HG03280 (cell line): ENCODE data around the gene ABHD2.

ENCODE experiments used
- ATAC-seq: cut with Tn5 transposase; IDR thresholded peaks from one replicate; pipeline ENCODE4 v1.9.1; 2021; ENCODE audit warnings: mild to moderate bottlenecking, moderate library complexity; ENCODE audit not compliant: unreplicated experiment

Gene ABHD2

DNA sequence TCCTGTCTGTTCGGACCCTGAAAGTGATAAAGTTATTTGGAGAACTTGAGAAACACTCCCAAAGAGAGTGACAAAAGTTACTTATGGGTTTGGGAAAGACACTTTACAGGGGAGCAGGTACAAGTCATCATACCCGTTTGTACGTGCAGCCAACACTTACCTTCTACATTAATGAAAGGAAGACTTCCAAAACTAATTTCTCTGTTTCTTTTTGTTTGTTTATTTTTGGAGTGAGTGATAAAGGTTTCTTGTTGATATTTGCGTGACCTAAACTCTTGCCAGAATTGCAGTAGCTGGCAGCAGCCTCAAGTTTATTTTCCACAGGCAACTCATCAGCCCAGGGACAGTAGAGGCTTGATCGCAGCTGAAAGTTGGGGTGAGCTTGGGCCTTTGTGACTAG lies 8.4 kb downstream of the ABHD2 start:
- no peak for ATAC-seq

DNA sequence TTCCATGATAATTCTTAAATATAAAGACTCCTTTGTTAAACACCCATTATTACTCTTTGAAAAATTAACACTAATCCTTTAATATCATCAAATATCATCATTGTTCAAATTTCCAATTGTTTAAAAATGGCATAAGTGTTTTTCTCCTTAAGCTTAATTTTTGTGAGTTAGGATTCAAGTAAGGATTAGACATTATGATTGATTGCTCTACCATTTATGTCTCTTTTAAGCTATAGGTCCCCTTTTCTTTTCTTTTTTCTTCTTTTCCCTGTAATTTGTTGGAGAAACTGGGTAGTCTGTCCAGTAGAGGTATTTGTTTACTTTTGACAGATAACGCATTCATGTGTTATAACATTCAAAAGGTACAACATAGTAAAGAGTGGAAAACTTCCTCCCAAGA lies 9.1 kb downstream of the ABHD2 start:
- ATAC-seq: no peak

DNA sequence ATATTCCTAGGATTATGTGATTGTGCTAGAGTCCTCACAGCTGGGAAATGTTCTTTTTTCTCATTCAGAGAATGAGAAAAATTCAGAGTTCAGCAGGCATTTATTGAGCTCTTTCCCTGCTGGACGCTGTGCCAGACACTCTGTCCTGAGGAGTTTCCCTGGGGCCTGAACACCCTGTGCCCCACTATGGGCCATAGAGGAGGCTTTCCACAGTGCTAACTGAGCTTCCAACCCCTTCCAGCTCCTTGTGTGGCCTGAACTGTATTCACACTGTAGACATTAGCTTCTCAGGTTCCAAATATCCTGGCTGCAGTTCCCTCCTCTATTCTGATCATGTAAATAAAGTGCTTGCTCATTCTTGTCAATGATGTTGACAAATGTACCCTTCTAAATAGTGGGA lies 10.0 kb downstream of the ABHD2 start:
- ATAC-seq: no peak

DNA sequence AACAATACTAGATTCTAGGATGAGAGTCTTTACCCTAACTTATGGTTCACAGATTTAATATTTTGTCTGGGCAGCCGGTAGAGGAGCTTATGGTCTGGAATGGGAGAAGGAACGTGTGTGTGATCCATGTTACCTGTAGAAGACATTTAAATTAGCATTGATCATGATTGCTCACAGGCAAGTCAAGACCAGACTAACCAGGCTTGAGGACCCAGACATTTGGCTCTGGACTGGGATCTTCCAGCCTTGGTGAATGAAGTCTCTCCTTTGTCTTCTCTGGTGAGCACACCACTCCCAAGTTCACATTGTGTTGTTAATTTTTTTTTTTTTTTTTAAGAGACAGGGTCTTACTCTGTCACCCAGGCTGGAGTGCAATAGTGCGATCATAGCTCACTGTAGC lies 11.7 kb downstream of the ABHD2 start:
- no peak for ATAC-seq

DNA sequence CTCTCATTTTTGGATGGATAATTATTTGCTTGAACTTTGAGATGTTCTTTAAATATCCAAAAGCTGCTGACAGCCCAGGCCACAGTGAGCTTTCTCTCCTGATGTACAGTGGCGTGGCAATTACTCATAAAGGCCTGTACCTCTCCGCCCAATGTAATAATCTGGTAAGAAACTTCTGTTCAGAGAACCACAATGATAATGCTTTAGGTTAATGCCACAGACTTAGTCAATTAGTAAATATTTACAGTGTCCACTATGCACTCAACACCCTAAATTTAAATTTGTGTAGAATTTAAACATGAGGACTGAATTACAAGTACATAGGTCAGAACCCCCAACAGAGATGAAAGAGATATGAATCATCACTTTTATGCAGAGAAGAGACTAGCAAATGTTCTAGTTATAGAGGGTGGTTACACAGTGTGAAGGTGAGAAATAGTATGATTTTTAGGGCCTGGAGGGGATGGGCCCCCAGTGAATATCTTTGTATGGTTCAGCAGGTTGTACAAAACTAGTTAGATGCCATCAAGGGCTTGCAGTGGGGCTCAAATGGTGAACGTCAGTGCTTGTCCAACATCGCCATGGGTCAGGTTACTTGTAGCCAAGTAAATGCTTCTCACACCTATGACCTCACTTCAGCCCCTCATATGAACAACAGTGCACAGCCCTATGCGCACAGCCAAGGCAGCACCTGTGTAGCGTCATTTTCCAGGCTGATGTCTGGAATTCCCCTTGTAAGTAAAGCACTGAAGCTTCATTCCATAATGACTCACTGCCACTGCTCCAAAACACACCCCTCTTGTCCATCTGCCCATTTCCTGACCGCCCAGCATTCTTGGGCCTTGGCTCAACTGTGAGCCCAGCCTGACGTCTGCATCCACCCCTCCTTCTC lies 13.3 kb downstream of the ABHD2 start:
- no peak for ATAC-seq

DNA sequence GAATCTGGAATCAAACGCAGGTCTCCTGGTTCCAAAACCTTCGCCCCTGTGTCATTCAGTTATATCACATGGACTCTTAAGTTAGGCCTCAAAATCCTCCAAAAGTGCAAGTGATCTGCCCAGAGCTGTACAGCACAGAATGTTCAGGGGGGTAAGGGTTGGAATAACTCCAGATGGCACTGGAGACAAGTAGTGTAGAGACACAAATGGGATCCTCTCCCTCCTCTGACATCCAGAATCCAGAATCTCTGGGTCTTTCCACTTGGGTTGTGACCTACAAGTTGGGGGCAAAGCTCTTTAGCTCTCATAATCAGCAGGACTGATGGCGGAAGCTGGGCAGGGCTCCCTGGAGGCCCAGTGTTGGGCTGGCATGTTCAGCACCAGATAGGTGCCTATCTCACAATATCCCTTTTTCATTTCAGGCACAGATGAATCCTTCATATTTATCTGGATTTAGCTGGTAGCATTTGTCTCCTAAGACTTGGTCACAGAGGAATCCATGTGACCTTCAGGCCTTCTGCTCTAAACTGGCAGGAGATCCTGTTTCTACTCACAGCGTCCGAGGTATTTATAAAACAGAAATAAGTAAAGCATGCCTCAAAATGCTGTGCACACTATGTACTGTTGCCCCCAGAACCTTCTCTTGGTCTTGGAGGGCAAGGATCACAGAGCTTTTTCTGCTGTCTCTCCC lies 15.4 kb downstream of the ABHD2 start:
- ATAC-seq: no peak

DNA sequence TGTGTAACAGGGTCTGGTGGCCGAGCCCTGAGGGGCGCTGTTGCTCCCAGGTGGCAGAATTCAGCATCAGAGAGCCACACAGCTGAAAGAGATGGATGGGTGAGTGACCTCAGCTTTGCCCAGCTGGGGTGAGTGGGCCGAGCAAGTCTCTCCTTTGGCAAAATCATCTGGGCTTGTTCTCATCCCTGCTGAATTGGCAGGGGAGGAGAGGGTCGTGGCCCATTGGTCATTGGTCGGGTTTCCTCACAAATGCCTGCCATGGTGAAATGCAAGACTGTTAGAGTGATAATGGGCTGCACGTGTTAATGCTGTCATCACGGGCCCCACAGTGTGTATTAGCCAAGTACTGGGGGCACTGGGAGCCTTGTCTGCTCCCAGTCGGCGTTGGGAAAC lies 15.9 kb downstream of the ABHD2 start:
- ATAC-seq: no peak

DNA sequence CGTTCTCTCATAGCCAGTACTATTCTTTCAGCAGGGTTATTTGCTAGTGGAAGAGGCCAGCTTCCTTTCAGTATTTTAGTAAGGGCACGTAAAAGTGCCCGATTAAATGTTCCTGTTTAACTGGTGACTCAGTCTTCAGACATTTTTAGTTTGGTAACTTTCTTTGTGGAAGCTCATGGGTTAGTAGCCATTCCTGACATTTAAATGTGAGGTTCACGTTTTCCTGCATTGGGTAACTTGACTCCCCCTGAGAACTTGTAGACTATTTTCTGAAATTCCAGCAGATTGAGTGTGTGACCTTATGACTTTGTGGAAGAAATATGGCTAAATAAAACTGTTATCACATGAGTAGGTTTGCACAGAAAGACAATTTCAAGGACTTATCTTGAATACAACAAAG lies 16.9 kb downstream of the ABHD2 start:
- no peak for ATAC-seq

DNA sequence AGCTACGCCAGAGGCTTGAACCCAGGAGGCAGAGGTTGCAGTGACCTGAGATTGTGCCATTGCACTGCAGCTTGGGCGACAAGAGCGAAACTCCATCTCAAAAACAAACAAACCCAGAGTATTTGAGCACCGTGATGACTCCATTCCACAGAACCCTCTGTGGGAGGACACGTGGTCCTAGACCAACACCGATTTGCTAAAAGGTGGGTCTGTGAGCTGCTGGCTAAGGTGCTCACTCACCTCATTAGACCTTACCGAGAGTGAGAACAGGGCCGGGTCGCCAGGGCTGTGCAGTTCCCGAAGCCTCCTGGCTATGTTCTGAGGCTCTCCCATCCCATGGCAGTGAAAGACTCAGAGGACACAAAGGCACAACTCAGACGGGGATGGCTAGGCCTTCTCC lies 17.9 kb downstream of the ABHD2 start:
- ATAC-seq: no peak

DNA sequence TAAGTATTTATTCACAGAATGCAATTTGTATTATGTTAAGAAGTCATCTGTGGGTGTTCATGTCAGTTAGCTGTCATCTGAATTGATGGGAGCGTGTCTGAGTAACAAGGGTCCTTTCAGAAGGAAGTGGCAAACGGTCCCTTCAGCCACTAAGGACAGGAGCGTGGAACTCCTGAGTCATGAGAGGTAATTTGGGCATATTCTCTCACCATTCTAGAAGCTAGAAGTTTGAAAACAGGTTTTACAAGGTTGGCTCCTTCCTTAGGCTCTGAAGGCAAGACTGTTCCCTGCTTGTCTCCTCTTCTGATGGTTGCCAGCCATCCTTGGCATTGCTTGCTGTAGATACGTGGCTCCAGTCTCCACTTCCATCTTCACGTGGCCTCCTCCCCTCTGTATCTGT lies 19.7 kb downstream of the ABHD2 start:
- ATAC-seq: no peak

DNA sequence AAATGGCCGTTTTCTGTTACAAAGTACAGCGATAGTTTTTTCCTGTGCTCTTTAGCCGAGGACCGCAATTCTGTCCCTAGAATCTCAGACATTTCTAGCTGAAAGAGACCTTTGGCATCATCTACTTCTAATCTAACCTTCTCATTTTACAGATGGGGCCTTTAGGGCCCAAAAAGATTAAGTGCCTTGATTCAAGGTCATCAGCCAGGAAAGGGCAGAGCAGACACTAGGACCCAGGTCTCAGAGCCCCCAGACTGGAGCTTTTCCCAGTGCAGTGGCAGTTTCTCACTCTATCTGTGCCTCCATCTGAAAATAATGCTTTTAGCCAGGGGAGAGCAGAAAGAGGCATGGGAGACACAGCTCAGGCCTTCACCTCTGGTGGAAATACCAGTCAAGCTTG lies 20.6 kb downstream of the ABHD2 start:
- ATAC-seq: no peak

DNA sequence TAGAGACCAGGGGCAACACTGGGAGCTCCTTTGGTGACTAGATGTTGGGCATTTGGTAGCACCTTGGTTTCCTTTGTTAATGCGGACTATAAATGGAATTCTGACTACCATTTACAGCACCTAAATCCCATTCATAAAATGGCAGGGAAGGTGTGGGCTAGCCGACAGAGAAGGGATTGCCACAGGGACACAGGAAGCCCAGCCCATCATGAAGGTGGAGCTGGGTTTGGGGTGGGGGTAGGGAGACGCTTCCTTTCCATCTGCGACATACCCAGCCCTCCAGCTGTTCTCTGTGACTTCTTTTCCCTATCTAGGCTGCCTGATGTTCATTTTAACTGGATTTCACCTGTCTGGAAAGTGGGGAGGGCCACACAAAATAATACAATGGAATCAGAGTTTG lies 21.0 kb downstream of the ABHD2 start:
- ATAC-seq: no peak

DNA sequence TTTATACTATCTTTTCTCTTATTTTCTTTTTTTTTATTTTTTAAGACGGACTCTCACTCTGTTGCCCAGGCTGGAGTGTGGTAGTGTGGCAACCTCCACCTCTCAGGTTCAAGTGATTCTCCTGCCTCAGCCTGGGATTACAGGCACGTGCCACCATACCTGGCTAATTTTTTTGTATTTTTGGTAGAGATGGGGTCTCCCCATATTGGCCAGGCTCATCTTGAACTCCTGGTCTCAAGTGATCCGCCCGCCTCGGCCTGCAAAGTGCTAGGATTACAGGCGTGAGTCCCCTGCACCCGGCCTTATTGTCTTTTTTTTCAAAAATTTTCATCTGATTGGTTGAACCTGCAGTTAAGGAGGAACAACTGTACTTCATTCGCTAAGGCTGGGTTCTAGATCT lies 21.8 kb downstream of the ABHD2 start:
- no peak for ATAC-seq

DNA sequence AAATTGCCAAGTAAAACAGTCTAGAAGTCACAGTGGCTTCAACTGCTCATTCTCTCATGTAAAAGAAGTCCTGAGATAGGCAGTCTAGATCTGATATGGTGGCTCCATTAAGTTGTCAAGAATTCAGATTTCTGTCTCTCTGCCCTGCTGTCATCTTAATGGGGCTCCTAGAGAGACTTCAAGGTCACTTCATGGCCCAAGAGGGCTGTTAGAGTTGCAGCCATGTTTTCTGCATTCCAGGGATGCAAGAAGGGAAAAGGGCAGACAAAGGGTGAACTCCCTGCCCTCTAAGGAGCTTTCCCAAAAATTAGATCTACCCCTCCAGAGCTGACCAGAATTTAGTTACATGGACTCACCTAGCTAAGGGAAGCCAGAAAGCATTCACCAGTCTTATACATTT lies 23.1 kb downstream of the ABHD2 start:
- ATAC-seq: no peak

DNA sequence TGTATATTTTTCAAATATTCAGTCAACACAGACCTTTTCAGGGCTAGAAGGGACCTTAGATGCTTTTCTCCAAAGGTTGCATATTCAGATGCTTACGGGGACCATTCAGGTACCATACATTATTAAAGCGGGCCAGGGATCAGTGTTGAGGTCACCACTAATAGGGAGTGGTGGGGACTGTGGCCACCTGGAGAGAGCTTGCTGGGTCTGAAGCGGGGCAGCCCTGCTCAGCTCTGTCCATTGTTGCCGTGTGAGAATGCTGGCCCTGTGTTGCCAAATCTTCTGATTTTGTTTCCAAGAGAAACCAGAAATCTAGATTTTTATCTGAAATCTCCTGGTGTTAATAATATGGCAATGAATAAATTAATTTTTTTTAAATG lies 23.7 kb downstream of the ABHD2 start:
- ATAC-seq: no peak

DNA sequence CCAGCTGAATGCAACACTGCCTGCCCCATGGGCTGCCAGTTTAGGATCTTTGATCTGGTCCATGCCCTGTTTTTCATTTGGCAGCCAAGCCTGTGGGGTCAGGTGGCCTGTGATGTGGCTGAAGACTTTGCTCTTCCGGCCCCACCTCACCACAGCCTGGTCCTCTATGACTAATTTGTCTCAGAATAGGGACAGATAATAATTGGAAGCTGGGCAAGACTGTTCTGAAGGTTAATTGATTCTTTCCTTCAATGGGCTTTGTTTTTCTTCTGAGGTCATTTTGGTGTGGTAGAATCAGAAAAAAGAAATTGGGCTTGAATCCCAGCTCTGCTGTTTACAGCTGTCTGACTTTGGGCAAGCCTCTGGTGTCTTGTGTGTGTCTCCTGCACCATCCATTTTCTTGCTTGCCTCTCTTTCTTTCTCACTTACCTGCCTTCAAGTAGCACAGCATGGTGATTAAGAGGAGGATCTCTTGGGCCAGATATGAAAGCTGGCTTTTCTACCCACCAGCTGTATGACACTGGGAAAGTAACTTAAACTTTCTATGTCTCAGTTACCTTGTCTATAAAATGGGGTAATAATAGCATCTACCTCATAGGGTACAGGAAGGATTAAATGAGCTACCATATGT lies 24.2 kb downstream of the ABHD2 start:
- ATAC-seq: peak; percentile 86

DNA sequence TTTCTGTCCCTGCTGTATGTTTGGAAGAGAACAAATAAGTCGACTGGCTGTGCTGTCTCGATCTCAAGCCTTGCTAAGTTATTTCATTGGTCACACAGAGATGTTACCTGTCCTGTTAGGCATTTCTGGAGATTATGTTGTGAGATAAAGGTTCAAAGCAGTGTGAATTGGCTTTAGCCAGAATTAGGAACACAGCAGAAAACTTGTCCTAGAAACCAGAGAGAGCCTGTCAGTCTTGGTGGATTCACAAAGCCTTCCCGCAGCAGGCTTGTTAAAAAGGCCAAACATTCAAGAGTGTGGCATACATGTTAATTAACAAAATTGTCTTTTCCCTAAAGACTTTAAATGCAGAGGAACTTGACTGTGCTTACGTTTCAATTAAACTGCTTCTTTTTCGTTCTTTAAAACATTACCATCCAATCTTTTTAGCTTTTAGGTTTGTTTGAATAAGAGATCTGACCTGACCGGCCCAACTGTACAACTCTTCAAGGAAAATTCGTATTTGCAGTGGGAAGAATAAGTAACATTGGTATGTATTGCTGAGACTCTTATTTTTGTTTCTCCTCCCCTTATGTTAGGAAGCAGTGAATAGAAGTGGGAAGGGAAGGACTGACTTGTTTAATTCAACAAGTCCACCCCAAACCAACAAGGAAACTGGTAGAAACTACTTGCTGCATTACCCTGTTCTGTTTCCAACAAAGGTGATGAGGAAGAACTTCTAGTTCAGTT lies 25.2 kb downstream of the ABHD2 start:
- no peak for ATAC-seq

DNA sequence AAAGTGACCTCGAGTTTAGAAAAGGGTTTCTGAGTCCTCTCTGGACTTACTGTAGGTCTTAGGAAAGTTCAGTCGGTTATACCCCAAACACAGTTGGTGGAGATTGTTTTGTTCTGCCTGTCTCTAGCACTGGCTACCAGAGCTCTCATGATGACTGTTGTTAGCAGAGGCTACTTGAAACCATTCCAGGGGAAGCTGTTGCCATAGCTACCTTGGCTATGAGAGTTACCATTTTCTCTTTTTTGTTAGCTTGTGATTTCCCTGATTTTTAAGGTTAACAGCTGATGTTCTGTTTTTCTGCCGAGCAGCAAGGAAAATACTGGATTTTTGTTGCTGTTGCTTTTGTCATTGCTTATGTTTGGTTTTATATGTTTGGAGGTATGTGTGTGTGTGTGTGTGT lies 26.7 kb downstream of the ABHD2 start:
- no peak for ATAC-seq

DNA sequence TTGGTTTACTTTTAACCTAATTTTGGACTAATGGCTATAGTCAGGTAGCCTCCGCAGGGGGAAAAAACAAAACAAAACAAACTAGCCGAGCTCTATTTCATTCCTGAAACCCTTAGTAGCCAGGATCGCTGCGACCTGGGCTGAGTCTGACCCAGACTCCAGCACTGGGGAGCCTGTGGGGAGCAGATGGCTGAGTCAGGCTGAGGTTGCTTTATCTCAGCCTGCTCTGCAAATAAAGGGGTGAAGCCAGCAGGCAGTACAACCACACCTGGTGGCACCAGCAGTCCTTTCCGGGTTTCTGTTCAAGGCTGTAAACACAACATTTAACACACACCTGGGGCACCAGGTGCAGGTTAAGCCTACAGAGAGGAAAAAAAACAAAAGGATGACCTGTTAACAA lies 27.3 kb downstream of the ABHD2 start:
- ATAC-seq: no peak

DNA sequence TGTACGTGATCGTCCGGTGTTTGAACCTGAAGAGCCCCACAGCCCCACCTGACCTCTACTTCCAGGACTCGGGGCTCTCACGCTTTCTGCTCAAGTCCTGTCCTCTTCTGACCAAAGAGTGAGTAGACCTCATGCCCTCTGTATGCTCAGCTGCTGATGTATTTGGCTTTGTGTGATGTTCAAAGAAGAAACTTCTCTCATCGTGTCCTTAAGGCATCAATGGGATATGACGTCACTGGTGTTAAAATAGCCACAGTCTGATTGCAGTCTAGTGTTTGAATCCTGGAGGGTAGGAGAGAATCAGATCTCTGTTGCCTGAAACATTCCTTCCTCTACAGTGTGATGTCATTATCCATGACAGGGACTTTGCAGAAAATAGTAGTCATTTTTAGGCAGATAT lies 28.1 kb downstream of the ABHD2 start:
- ATAC-seq: no peak

DNA sequence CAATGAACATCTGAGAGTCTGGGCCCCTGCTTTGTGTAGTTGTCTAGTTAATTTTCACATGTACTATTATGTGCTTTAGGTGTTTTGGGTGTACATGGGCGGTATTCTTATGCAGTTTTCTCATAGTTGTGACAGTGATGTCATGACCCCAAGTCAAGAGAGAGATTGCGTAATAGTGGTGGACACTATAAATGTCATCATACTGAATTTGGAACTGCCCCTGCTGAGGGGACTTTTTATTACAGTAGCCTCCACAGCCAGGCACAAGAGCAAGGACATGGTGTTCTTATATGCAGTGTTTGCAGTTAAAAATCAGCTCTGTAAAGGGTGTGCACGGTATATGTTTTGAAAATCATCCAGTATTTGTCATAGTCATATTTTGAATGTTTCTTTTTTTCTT lies 29.5 kb downstream of the ABHD2 start:
- no peak for ATAC-seq
